Measurements from ENCODE around the gene ARHGAP1. TPM values are rescaled to one million over a fixed set of nuclear protein-coding genes. Genes with fewer than 3 reads are reported as not detected.

ARHGAP1 gene
- total RNA-seq, 2 experiments from 2014 or later, result 33.7 to 36.3 TPM

GRCh38 chr11:46679241-46680163, 20.9 kb downstream of the ARHGAP1 start:
- peaks cover 36% of the 10 kb centered on the region for H3K4me1 ChIP-seq (ENCODE audit: insufficient read depth, low read length)
- no peak for TF ChIP-seq CTCF (IDR thresholded peaks at IDR 0.05)
- DNase-seq (peak in 1 of 14 experiments; percentile 12), ATAC-seq (ENCODE audit: poor library complexity) (no peak)
- H3K27me3 Mint-ChIP-seq, result no peaks in the 10 kb centered on the region
- no peaks in the 10 kb centered on the region for H3K9me3 Mint-ChIP-seq
- peaks cover 68% of the 10 kb centered on the region for H3K36me3 Mint-ChIP-seq (ENCODE audit: low read depth)
- H3K4me3 ChIP-seq (ENCODE audit: low read length), result no peak overlapping the region
- H3K4me1 Mint-ChIP-seq (ENCODE audit: low read depth), result peaks cover 26% of the 10 kb centered on the region
- H3K4me3 Mint-ChIP-seq, result no peak overlapping the region
- H3K9me3 ChIP-seq (ENCODE audit: control insufficient read depth in 1 of 2, insufficient read depth in 1 of 2, low read length in 2 of 2), result no peaks in the 10 kb centered on the region
- H3K27ac ChIP-seq (ENCODE audit: low read depth in 1 of 2, low read length in 2 of 2), result no peak overlapping the region
- H3K36me3 ChIP-seq (ENCODE audit: insufficient read depth, low read length), result peaks cover 65% of the 10 kb centered on the region
- H3K27ac Mint-ChIP-seq, result no peak overlapping the region
- CTCF ChIA-PET, result no interaction called here
- intact Hi-C loops (cut with DNase I, micrococcal nuclease), result no loop called here
- no peaks in the 10 kb centered on the region for H3K27me3 ChIP-seq (ENCODE audit: control insufficient read depth in 1 of 2, insufficient read depth in 2 of 2, low read length in 2 of 2)
- POLR2A ChIA-PET, result no interaction called here

- TF ChIP-seq CTCF (IDR thresholded peaks at IDR 0.05), result no peak
- ATAC-seq (ENCODE audit: poor library complexity) (no peak), DNase-seq (no peak)
- ChIA-PET CTCF (no interaction called here), POLR2A (no interaction called here)
- Mint-ChIP-seq H3K4me1 (ENCODE audit: low read depth) (peaks cover 34% of the 10 kb centered on the region), H3K4me3 (no peak overlapping the region), H3K36me3 (ENCODE audit: low read depth) (peaks cover 63% of the 10 kb centered on the region), H3K27me3 (no peaks in the 10 kb centered on the region), H3K27ac (no peak overlapping the region), H3K9me3 (no peaks in the 10 kb centered on the region)
- intact Hi-C loops (cut with DNase I, micrococcal nuclease), result no loop called here
- H3K36me3 ChIP-seq (ENCODE audit: insufficient read depth, low read length), result peaks cover 60% of the 10 kb centered on the region
- H3K4me1 ChIP-seq (ENCODE audit: insufficient read depth, low read length), result peaks cover 41% of the 10 kb centered on the region
- no peak overlapping the region for H3K4me3 ChIP-seq (ENCODE audit: low read length)
- H3K27me3 ChIP-seq (ENCODE audit: control insufficient read depth in 1 of 2, insufficient read depth in 2 of 2, low read length in 2 of 2), result no peaks in the 10 kb centered on the region
- no peaks in the 10 kb centered on the region for H3K9me3 ChIP-seq (ENCODE audit: control insufficient read depth in 1 of 2, insufficient read depth in 1 of 2, low read length in 2 of 2)
- H3K27ac ChIP-seq (ENCODE audit: low read depth in 1 of 2, low read length in 2 of 2), result no peak overlapping the region
Observed at GRCh38 chr11:46678741-46679130, 21.7 kb downstream of the ARHGAP1 start.

- no peak overlapping the region for H3K27ac ChIP-seq (ENCODE audit: low read depth in 1 of 2, low read length in 2 of 2)
- no peaks in the 10 kb centered on the region for H3K27me3 Mint-ChIP-seq
- H3K4me1 Mint-ChIP-seq (ENCODE audit: low read depth), result peaks cover 38% of the 10 kb centered on the region
- DNase-seq (peak in 1 of 14 experiments; percentile 18), ATAC-seq (ENCODE audit: poor library complexity) (no peak)
- peaks cover 63% of the 10 kb centered on the region for H3K36me3 ChIP-seq (ENCODE audit: insufficient read depth, low read length)
- peaks cover 67% of the 10 kb centered on the region for H3K36me3 Mint-ChIP-seq (ENCODE audit: low read depth)
- intact Hi-C loops (cut with DNase I, micrococcal nuclease), result no loop called here
- ChIA-PET POLR2A (no interaction called here), CTCF (interaction anchor here (0.7 kb wide), 1 partner anchor 21 kb away, joined by 3 read pairs; no protein-coding TSS in a partner anchor)
- H3K9me3 Mint-ChIP-seq, result no peaks in the 10 kb centered on the region
- TF ChIP-seq CTCF (IDR thresholded peaks at IDR 0.05), result no peak
- no peaks in the 10 kb centered on the region for H3K27me3 ChIP-seq (ENCODE audit: control insufficient read depth in 1 of 2, insufficient read depth in 2 of 2, low read length in 2 of 2)
- H3K9me3 ChIP-seq (ENCODE audit: control insufficient read depth in 1 of 2, insufficient read depth in 1 of 2, low read length in 2 of 2), result no peaks in the 10 kb centered on the region
- peaks cover 47% of the 10 kb centered on the region for H3K4me1 ChIP-seq (ENCODE audit: insufficient read depth, low read length)
- H3K27ac Mint-ChIP-seq, result peak overlapping the region; percentile 80
- H3K4me3 Mint-ChIP-seq, result no peak overlapping the region
- H3K4me3 ChIP-seq (ENCODE audit: low read length), result no peak overlapping the region
Observed at GRCh38 chr11:46677991-46678740, 22.3 kb downstream of the ARHGAP1 start.
